HepG2 (cell line): ENCODE results near the gene RMRP. TPM values are rescaled to one million over a fixed set of nuclear protein-coding genes. Genes with fewer than 3 reads are reported as not detected.
A peak's percentile ranks its signal among the peaks of the same experiment; 100 is the strongest.

Source experiments
- ATAC-seq: fragments of 200-7000 bp; cut with Tn5 transposase; 3 replicates; pipeline ENCODE4 v1.9.1; 2020; ENCODE audit warnings: mild to moderate bottlenecking, moderate library complexity
- BruUV-seq: library from RNA; stranded (reverse); fragments of 400-500 nt; replicated peaks from 2 replicates; lab custom pipeline; 2021; lab: Mats Ljungman, UMichigan
- CTCF ChIA-PET: fragments of 300-600 bp; formaldehyde crosslinking; extraction: SDS; loops from one replicate; lab custom pipeline; 2021; ENCODE audit warnings: low total read pairs, inconsistent platforms, low intra/inter-chr PET ratio; lab: Yijun Ruan, JAX
- POLR2A ChIA-PET: fragments of 350-600 bp; sonication (Branson Sonifier 250); formaldehyde crosslinking; loops from one replicate; lab custom pipeline; 2020; ENCODE audit warnings: antibody characterized with exemption, inconsistent platforms; lab: Yijun Ruan, JAX
- DNase-seq: peaks from one replicate; pipeline ENCODE4 v3.0.0-alpha.2; 2015; ENCODE audit warnings: low spot score
- FAIRE-seq: peaks from 3 replicates; lab custom pipeline; 2011; peaks lifted over from hg19 to GRCh38; lab: Jason Lieb, UNC
- H2AFZ ChIP-seq: one replicate; pipeline ENCODE4 v1.6.1; 2011; ENCODE audit warnings: low read length, inconsistent platforms
- H3K27ac ChIP-seq: fragments of 300-600 bp; 3 replicates; pipeline ENCODE4 v1.8.0; 2011; ENCODE audit warnings: mixed run types, mild to moderate bottlenecking, mixed read lengths, low read length, inconsistent platforms; ENCODE audit not compliant: insufficient read depth; ENCODE audit errors: extremely low read length
- H3K27me3 ChIP-seq, 2 experiments: fragments of 200-600 bp in 1 of 2; 2 replicates in 1 of 2; 3 replicates in 1 of 2; pipeline versions ENCODE4 v1.6.0 to v1.8.0; 2011; ENCODE audit warnings: low read length in 2 of 2, mild to moderate bottlenecking in 2 of 2, moderate library complexity in 2 of 2, inconsistent platforms in 1 of 2; ENCODE audit not compliant: insufficient read depth in 2 of 2, control insufficient read depth in 1 of 2
- H3K36me3 ChIP-seq, 2 experiments: fragments of 200-600 bp in 1 of 2; replicated peaks in 1 of 2; 2 replicates in 1 of 2; 3 replicates in 1 of 2; pipeline versions ENCODE4 v1.5.1 to v1.8.0; 2011; ENCODE audit warnings: low read length in 2 of 2, inconsistent platforms in 1 of 2; ENCODE audit not compliant: insufficient read depth in 2 of 2, control insufficient read depth in 1 of 2
- H3K4me1 ChIP-seq: 2 replicates; pipeline ENCODE4 v1.5.1; 2012; ENCODE audit warnings: low read length, inconsistent platforms; ENCODE audit not compliant: insufficient read depth
- H3K4me2 ChIP-seq: 2 replicates; pipeline ENCODE4 v1.6.0; 2011; ENCODE audit warnings: low read depth, low read length, inconsistent platforms
- H3K4me3 ChIP-seq, 3 experiments: fragments of 200-600 bp in 1 of 3; sonication (generic), shearing (Covaris generic) in 1 of 3; replicated peaks in 1 of 3; 2 replicates each; pipeline ENCODE4 v1.5.1; 2011 to 2016; ENCODE audit warnings: low read length in 3 of 3, inconsistent platforms in 2 of 3, low read depth in 2 of 3, mild to moderate bottlenecking in 2 of 3, control low read depth in 1 of 3, mixed read lengths in 1 of 3; ENCODE audit not compliant: insufficient read depth in 1 of 3
- H3K79me2 ChIP-seq: one replicate; pipeline ENCODE4 v1.6.1; 2011; ENCODE audit warnings: low read length, inconsistent platforms; ENCODE audit not compliant: insufficient read depth
- H3K9ac ChIP-seq: 2 replicates; pipeline ENCODE4 v1.6.0; 2011; ENCODE audit warnings: mild to moderate bottlenecking, low read depth, low read length, inconsistent platforms; ENCODE audit not compliant: insufficient read depth
- H3K9me3 ChIP-seq: 2 replicates; pipeline ENCODE4 v1.5.1; 2012; ENCODE audit warnings: mild to moderate bottlenecking, low read length
- H4K20me1 ChIP-seq: 2 replicates; pipeline ENCODE4 v1.6.0; 2011; ENCODE audit warnings: inconsistent platforms, mild to moderate bottlenecking, low read length, moderate library complexity; ENCODE audit not compliant: insufficient read depth
- HNF4A ChIP-seq: sonication (generic); formaldehyde crosslinking; IDR thresholded peaks from 2 replicates; pipeline ENCODE4 v1.4.0; 2020; ENCODE audit warnings: missing genetic modification reagents
- RFX5 ChIP-seq: IDR thresholded peaks from 2 replicates; pipeline ENCODE4 v1.6.1; 2011; ENCODE audit warnings: low read depth, low read length, improper control_type of control experiment
- SKI ChIP-seq: fragments of 450-650 bp; IDR thresholded peaks from one replicate; pipeline ENCODE4 v1.6.1; 2018; ENCODE audit warnings: mild to moderate bottlenecking; ENCODE audit not compliant: partially characterized antibody
- SUZ12 ChIP-seq: fragments of 150-350 bp; IDR thresholded peaks from 2 replicates; pipeline ENCODE4 v1.6.1; 2014; ENCODE audit warnings: low read depth, low read length
- TAF15 ChIP-seq: fragments of 200-400 bp; formaldehyde crosslinking; IDR thresholded peaks from one replicate; pipeline ENCODE4 v1.6.1; 2018; ENCODE audit warnings: mild to moderate bottlenecking, low read depth, low read length; ENCODE audit not compliant: poor library complexity, severe bottlenecking
- ZNF205 ChIP-seq: IDR thresholded peaks from 2 replicates; pipeline ENCODE4 v1.6.1; 2018; ENCODE audit warnings: missing biosample characterization, missing genetic modification reagents
- ZNF543 ChIP-seq: sonication (generic); formaldehyde crosslinking; IDR thresholded peaks from 2 replicates; pipeline ENCODE4 v1.4.0; 2020; ENCODE audit warnings: mild to moderate bottlenecking, missing genetic modification reagents
- WGBS: methylation state at CpG from one replicate; pipeline ENCODE4 v1.1.6; 2017; ENCODE audit warnings: low lambda C conversion rate; 5-methylcytosine and 5-hydroxymethylcytosine counted together
- in situ Hi-C: cut with HindIII; loops from 2 replicates; pipeline ENCODE4 v1.10.0; 2017; ENCODE audit warnings: low pct_unique_long_range_greater_than_20kb; ENCODE audit not compliant: extremely low pct_ligation_motif_present
- intact Hi-C: fragments of 100-400 bp; cut with micrococcal nuclease; formaldehyde crosslinking; loops from one replicate; pipeline ENCODE4 v1.10.0; 2022; ENCODE audit not compliant: unreplicated experiment
- polyA plus RNA-seq, 8 experiments: library from polyadenylated mRNA; depleted of rRNA in 3 of 8; stranded (reverse) in 7 of 8; unstranded in 1 of 8; fragments of >200 nt; fragmentation: Illumina TruSeq in 4 of 8; extraction: Trizol in 4 of 8; gene quantifications; 2 replicates each; pipeline versions ENCODE4 v1.2.1 to v1.2.3, GENCODE V29; 2011 to 2016; ENCODE audit warnings: low read depth in 4 of 8, missing spikeins in 1 of 8, mixed read lengths in 1 of 8; ENCODE audit not compliant: insufficient read depth in 1 of 8
- total RNA-seq, 5 experiments: library from RNA; depleted of rRNA; stranded (reverse); fragments of >200 nt; fragmentation: Illumina TruSeq; extraction: Trizol; gene quantifications; 2 replicates each; pipeline ENCODE4 v1.2.3, GENCODE V29; 2016; ENCODE audit warnings: low read depth in 1 of 5
- TF ChIP-seq, protein P1 (sequence below): sonication (generic); formaldehyde crosslinking; IDR thresholded peaks from 2 replicates; pipeline ENCODE4 v1.5.1; 2020; ENCODE audit warnings: mild to moderate bottlenecking, missing genetic modification reagents, moderate library complexity
- TF ChIP-seq, protein P2 (sequence below): sonication (generic); formaldehyde crosslinking; IDR thresholded peaks from 2 replicates; pipeline ENCODE4 v1.5.0; 2020; ENCODE audit warnings: mild to moderate bottlenecking, missing genetic modification reagents
- TF ChIP-seq, protein P3 (sequence below): IDR thresholded peaks from 2 replicates; pipeline ENCODE4 v1.6.1; 2016; ENCODE audit warnings: low read depth, missing genetic modification reagents, missing compliant biosample characterization

Gene RMRP
- total and polyA plus RNA-seq, 2 of the 13 experiments (the other 11 are each of a cell fraction or from before 2014, with no cell fraction given): 51.4 to 4,025 TPM

DNA sequence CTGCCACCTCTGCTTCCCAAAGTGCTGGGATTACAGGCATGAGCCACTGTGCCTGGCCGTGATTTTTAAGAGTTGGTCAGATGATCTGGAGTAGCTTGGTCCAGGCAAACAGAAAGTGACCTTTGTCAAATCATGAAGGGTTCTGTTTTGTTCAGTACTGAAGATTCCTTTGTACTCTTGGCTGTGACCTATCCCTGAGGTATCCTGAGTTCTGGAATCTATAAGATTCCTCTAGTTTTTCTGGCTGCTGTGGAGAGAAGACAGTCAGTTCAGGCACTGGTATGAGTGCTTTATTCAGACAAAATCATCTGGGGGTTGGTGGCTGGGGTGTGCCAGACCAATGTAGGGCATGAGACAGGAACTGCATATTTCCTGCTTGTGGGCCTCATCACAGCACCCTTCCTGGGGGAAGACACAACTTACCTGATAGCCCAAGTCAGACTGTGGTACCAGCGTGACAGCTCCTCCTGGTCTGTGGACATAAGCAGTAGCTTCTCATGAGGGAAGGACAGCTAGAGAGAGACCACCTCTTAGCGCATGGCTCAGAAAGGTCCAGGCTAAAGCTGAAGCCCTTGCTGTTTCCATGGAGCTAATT is 4.0 kb upstream of the RMRP start (continued):
- TF ChIP-seq SUZ12 (no peak), SKI (no peak), HNF4A (CRISPR knock-in tag) (peak; percentile 22; the same call in 1 of the 2 replicates)
- TF ChIP-seq, all 625 proteins: peak for 4

DNA sequence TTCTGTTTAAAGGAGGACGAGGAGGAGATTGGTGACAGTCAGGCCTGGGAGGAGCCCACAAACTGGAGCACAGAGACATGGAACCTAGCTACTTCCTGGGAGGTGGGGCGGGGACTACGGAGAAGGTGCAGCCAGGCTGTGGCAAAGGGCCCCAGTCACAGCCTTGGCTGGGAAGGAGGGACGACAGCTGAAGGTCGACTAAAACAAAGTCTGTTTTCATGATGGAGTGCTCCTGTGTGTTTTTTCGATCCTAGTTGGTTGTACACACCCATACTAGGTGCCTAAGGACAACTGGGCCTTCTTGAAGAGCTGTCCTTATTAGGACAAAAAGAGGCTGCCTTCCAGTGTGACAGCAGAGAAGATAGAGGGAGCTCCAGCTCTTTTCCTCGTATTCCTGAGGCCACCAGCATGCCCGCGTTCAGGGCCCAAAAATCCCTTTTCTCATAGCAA is 3.2 kb upstream of the RMRP start:
- peak; percentile 54 for DNase-seq
- intact Hi-C loops: loop anchor here (2.0 kb wide), 1 partner anchor 36 kb away; no protein-coding TSS in a partner anchor
- H4K20me1 ChIP-seq: no peaks in the 10 kb centered on the region
- WGBS: 63% methylated on average over 8 of the region's 9 CpGs
- H3K4me3 ChIP-seq: no peak overlapping the region
- peak overlapping the region; percentile 51 for H3K27ac ChIP-seq
- peaks cover 8 to 10% of the 10 kb centered on the region in 2 experiments; a peak in 3 of 5 replicates for H3K36me3 ChIP-seq
- no peak for FAIRE-seq
- no peaks in the 10 kb centered on the region; a peak in 2 of 5 replicates for H3K27me3 ChIP-seq
- no peak for ATAC-seq
- no peaks in the 10 kb centered on the region for H3K9me3 ChIP-seq
- ChIA-PET CTCF (no interaction called here), POLR2A (interaction anchor here (1.0 to 6.3 kb wide), 10 partner anchors 9 to 154 kb away, joined by 3 to 68 read pairs (median 8); partner anchors contain the start of genes CREB3, GBA2, HINT2 and RGP1)
- H3K4me2 ChIP-seq: no peak overlapping the region
- no peak overlapping the region for H3K9ac ChIP-seq
- peaks cover 16% of the 10 kb centered on the region for H3K79me2 ChIP-seq
- in situ Hi-C loops: loop anchor here (5.0 kb wide), 1 partner anchor 36 kb away; no protein-coding TSS in a partner anchor
- no peak overlapping the region for H2AFZ ChIP-seq
- no TSS peak for BruUV-seq
- H3K4me1 ChIP-seq: peaks cover 82% of the 10 kb centered on the region
- TF ChIP-seq, protein P1, sequence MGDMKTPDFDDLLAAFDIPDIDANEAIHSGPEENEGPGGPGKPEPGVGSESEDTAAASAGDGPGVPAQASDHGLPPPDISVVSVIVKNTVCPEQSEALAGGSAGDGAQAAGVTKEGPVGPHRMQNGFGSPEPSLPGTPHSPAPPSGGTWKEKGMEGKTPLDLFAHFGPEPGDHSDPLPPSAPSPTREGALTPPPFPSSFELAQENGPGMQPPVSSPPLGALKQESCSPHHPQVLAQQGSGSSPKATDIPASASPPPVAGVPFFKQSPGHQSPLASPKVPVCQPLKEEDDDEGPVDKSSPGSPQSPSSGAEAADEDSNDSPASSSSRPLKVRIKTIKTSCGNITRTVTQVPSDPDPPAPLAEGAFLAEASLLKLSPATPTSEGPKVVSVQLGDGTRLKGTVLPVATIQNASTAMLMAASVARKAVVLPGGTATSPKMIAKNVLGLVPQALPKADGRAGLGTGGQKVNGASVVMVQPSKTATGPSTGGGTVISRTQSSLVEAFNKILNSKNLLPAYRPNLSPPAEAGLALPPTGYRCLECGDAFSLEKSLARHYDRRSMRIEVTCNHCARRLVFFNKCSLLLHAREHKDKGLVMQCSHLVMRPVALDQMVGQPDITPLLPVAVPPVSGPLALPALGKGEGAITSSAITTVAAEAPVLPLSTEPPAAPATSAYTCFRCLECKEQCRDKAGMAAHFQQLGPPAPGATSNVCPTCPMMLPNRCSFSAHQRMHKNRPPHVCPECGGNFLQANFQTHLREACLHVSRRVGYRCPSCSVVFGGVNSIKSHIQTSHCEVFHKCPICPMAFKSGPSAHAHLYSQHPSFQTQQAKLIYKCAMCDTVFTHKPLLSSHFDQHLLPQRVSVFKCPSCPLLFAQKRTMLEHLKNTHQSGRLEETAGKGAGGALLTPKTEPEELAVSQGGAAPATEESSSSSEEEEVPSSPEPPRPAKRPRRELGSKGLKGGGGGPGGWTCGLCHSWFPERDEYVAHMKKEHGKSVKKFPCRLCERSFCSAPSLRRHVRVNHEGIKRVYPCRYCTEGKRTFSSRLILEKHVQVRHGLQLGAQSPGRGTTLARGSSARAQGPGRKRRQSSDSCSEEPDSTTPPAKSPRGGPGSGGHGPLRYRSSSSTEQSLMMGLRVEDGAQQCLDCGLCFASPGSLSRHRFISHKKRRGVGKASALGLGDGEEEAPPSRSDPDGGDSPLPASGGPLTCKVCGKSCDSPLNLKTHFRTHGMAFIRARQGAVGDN (CRISPR knock-in tag): peak; percentile 41
- TF ChIP-seq TAF15 (no peak), RFX5 (no peak), ZNF205 (CRISPR knock-in tag) (no peak), ZNF543 (CRISPR knock-in tag) (no peak)
- TF ChIP-seq, protein P2, sequence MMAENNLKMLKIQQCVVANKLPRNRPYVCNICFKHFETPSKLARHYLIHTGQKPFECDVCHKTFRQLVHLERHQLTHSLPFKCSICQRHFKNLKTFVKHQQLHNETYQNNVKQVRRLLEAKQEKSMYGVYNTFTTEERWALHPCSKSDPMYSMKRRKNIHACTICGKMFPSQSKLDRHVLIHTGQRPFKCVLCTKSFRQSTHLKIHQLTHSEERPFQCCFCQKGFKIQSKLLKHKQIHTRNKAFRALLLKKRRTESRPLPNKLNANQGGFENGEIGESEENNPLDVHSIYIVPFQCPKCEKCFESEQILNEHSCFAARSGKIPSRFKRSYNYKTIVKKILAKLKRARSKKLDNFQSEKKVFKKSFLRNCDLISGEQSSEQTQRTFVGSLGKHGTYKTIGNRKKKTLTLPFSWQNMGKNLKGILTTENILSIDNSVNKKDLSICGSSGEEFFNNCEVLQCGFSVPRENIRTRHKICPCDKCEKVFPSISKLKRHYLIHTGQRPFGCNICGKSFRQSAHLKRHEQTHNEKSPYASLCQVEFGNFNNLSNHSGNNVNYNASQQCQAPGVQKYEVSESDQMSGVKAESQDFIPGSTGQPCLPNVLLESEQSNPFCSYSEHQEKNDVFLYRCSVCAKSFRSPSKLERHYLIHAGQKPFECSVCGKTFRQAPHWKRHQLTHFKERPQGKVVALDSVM: no peak
- TF ChIP-seq, protein P3, sequence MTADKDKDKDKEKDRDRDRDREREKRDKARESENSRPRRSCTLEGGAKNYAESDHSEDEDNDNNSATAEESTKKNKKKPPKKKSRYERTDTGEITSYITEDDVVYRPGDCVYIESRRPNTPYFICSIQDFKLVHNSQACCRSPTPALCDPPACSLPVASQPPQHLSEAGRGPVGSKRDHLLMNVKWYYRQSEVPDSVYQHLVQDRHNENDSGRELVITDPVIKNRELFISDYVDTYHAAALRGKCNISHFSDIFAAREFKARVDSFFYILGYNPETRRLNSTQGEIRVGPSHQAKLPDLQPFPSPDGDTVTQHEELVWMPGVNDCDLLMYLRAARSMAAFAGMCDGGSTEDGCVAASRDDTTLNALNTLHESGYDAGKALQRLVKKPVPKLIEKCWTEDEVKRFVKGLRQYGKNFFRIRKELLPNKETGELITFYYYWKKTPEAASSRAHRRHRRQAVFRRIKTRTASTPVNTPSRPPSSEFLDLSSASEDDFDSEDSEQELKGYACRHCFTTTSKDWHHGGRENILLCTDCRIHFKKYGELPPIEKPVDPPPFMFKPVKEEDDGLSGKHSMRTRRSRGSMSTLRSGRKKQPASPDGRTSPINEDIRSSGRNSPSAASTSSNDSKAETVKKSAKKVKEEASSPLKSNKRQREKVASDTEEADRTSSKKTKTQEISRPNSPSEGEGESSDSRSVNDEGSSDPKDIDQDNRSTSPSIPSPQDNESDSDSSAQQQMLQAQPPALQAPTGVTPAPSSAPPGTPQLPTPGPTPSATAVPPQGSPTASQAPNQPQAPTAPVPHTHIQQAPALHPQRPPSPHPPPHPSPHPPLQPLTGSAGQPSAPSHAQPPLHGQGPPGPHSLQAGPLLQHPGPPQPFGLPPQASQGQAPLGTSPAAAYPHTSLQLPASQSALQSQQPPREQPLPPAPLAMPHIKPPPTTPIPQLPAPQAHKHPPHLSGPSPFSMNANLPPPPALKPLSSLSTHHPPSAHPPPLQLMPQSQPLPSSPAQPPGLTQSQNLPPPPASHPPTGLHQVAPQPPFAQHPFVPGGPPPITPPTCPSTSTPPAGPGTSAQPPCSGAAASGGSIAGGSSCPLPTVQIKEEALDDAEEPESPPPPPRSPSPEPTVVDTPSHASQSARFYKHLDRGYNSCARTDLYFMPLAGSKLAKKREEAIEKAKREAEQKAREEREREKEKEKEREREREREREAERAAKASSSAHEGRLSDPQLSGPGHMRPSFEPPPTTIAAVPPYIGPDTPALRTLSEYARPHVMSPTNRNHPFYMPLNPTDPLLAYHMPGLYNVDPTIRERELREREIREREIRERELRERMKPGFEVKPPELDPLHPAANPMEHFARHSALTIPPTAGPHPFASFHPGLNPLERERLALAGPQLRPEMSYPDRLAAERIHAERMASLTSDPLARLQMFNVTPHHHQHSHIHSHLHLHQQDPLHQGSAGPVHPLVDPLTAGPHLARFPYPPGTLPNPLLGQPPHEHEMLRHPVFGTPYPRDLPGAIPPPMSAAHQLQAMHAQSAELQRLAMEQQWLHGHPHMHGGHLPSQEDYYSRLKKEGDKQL (CRISPR knock-in tag): no peak
